A673 (cell line): ENCODE measurements around the gene POMGNT2. TPM values are rescaled to one million over a fixed set of nuclear protein-coding genes. Genes with fewer than 3 reads are reported as not detected.
"Not testable (repeated sequence)": the region's sequence is repeated elsewhere in the genome, so short reads cannot be mapped to it uniquely, and the experiment has no call there.

ENCODE experiments used
- BruUV-seq: library from RNA; stranded (reverse); fragments of 400-500 nt; replicated peaks from 2 replicates; lab custom pipeline; 2021; lab: Mats Ljungman, UMichigan
- CTCF ChIA-PET: fragments of 300-600 bp; sonication (Branson Sonifier 250); formaldehyde crosslinking; loops from one replicate; lab custom pipeline; 2022; ENCODE audit warnings: antibody characterized with exemption; lab: Charles Lee
- POLR2A ChIA-PET: fragments of 300-600 bp; sonication (Branson Sonifier 250); formaldehyde crosslinking; loops from one replicate; lab custom pipeline; 2022; ENCODE audit warnings: antibody characterized with exemption; ENCODE audit not compliant: low non-redundant PET; lab: Charles Lee
- DNase-seq: peaks from one replicate; pipeline ENCODE4 v3.0.0-alpha.2; 2015; ENCODE audit warnings: low spot score
- H3K27ac ChIP-seq: fragments of 200-600 bp; sonication (generic); 2 replicates; pipeline ENCODE4 v1.5.1; 2016; ENCODE audit warnings: mixed run types, low read depth, mild to moderate bottlenecking, mixed read lengths, antibody characterized with exemption, low read length; ENCODE audit not compliant: poor library complexity, severe bottlenecking
- H3K27me3 ChIP-seq: fragments of 200-600 bp; sonication (generic); replicated peaks from 2 replicates; pipeline ENCODE4 v1.6.1; 2017; ENCODE audit warnings: mixed run types, low read depth, mild to moderate bottlenecking, mixed read lengths, antibody characterized with exemption, low read length; ENCODE audit not compliant: insufficient read depth, poor library complexity
- H3K36me3 ChIP-seq: fragments of 200-600 bp; sonication (generic); 2 replicates; pipeline ENCODE4 v1.6.1; 2016; ENCODE audit warnings: mixed run types, mild to moderate bottlenecking, mixed read lengths, antibody characterized with exemption, low read length; ENCODE audit not compliant: insufficient read depth, poor library complexity, severe bottlenecking
- H3K4me1 ChIP-seq: fragments of 200-600 bp; sonication (generic); 2 replicates; pipeline ENCODE4 v1.6.1; 2017; ENCODE audit warnings: mixed run types, mild to moderate bottlenecking, mixed read lengths, antibody characterized with exemption, low read length; ENCODE audit not compliant: insufficient read depth, poor library complexity, severe bottlenecking
- H3K4me3 ChIP-seq: fragments of 200-600 bp; sonication (generic); 2 replicates; pipeline ENCODE4 v1.5.1; 2016; ENCODE audit warnings: low read depth, mixed run types, mild to moderate bottlenecking, mixed read lengths, low read length; ENCODE audit not compliant: poor library complexity, severe bottlenecking
- H3K9me3 ChIP-seq: fragments of 200-600 bp; sonication (generic); 2 replicates; pipeline ENCODE4 v1.6.1; 2016; ENCODE audit warnings: mixed run types, low read depth, mild to moderate bottlenecking, mixed read lengths, antibody characterized with exemption, low read length; ENCODE audit not compliant: poor library complexity, severe bottlenecking
- CTCF ChIP-seq: fragments of 300-800, 200-600 bp; sonication (generic); conservative IDR thresholded peaks from 2 replicates; pipeline ENCODE4 v1.5.1; 2017; ENCODE audit warnings: low read depth, mild to moderate bottlenecking, antibody characterized with exemption, low read length, moderate library complexity, mixed read lengths
- EZH2 ChIP-seq: fragments of 200-600 bp; sonication (generic); IDR thresholded peaks from 2 replicates; pipeline ENCODE4 v1.6.1; 2017; ENCODE audit warnings: borderline replicate concordance, low read depth, mild to moderate bottlenecking, mixed read lengths, antibody characterized with exemption, low read length; ENCODE audit not compliant: poor library complexity, severe bottlenecking
- intact Hi-C: fragments of 100-400 bp; cut with micrococcal nuclease; formaldehyde crosslinking; loops from one replicate; pipeline ENCODE4 v1.10.0; 2022; ENCODE audit not compliant: unreplicated experiment
- total RNA-seq: library from RNA; stranded (reverse); gene quantifications from 2 replicates; pipeline ENCODE4 v1.2.3, GENCODE V29; 2021

The POMGNT2 gene
- total RNA-seq, 1 experiment from 2014 or later: 6.5 TPM

- Histone ChIP-seq H3K4me1 (no peaks in the 10 kb centered on the region), H3K27me3 (no peaks in the 10 kb centered on the region), H3K36me3 (no peaks in the 10 kb centered on the region), H3K27ac (no peak overlapping the region), H3K9me3 (no peaks in the 10 kb centered on the region), H3K4me3 (no peak overlapping the region)
- POLR2A ChIA-PET: no interaction called here
- intact Hi-C loops: no loop called here
- TF ChIP-seq CTCF (no peak), EZH2 (no peak)
- DNase-seq: no peak
- no TSS peak for BruUV-seq
- CTCF ChIA-PET: no interaction called here
Observed at GRCh38 chr3:43048470-43048869, 57.4 kb downstream of the POMGNT2 start.

GRCh38 chr3:43046583-43046982 is 59.3 kb downstream of the POMGNT2 start:
- Histone ChIP-seq H3K4me3 (no peak overlapping the region), H3K9me3 (no peaks in the 10 kb centered on the region), H3K36me3 (no peaks in the 10 kb centered on the region), H3K4me1 (no peaks in the 10 kb centered on the region), H3K27ac (no peak overlapping the region), H3K27me3 (no peaks in the 10 kb centered on the region)
- DNase-seq: no peak
- intact Hi-C loops: no loop called here
- ChIA-PET CTCF (no interaction called here), POLR2A (no interaction called here)
- TF ChIP-seq CTCF (no peak), EZH2 (no peak)
- no TSS peak for BruUV-seq

- not testable (repeated sequence) for DNase-seq, BruUV-seq
Observed at GRCh38 chr3:43045079-43045478, 60.8 kb downstream of the POMGNT2 start.

GRCh38 chr3:43043793-43044192 is 62.1 kb downstream of the POMGNT2 start:
- Histone ChIP-seq H3K9me3 (no peaks in the 10 kb centered on the region), H3K36me3 (no peaks in the 10 kb centered on the region), H3K4me3 (no peak overlapping the region), H3K4me1 (no peaks in the 10 kb centered on the region), H3K27me3 (no peaks in the 10 kb centered on the region), H3K27ac (no peak overlapping the region)
- intact Hi-C loops: no loop called here
- POLR2A ChIA-PET: no interaction called here
- DNase-seq: no peak
- TF ChIP-seq EZH2 (no peak), CTCF (no peak)
- CTCF ChIA-PET: no interaction called here
- BruUV-seq: no TSS peak

More at GRCh38 chr3:43045079-43045478, 60.8 kb downstream of the POMGNT2 start:
- H3K27me3 ChIP-seq, intact Hi-C loops, H3K36me3 ChIP-seq, H3K4me1 ChIP-seq, CTCF ChIA-PET, H3K9me3 ChIP-seq, POLR2A ChIA-PET, H3K27ac ChIP-seq, H3K4me3 ChIP-seq: not testable (repeated sequence)
